HEK293 (cell line): Measurements from ENCODE around the gene TBC1D13.

ENCODE experiments used
- BCL11B ChIP-seq: fragments of 450-650 bp; formaldehyde crosslinking; IDR thresholded peaks from 2 replicates; pipeline ENCODE4 v1.5.1; 2016; ENCODE audit warnings: low read depth, missing biosample characterization, missing genetic modification characterization
- GLIS1 ChIP-seq: fragments of 450-650 bp; formaldehyde crosslinking; IDR thresholded peaks from 2 replicates; pipeline ENCODE4 v1.5.1; 2016; ENCODE audit warnings: missing biosample characterization, missing genetic modification characterization
- GLIS2 ChIP-seq: fragments of 450-650 bp; formaldehyde crosslinking; IDR thresholded peaks from 2 replicates; pipeline ENCODE4 v1.5.1; 2016; ENCODE audit warnings: missing biosample characterization, missing genetic modification characterization
- KLF1 ChIP-seq: fragments of 450-650 bp; formaldehyde crosslinking; IDR thresholded peaks from 2 replicates; pipeline ENCODE4 v1.5.1; 2016; ENCODE audit warnings: missing biosample characterization, missing genetic modification characterization
- MEIS1 ChIP-seq: sonication (generic); formaldehyde crosslinking; IDR thresholded peaks from 2 replicates; pipeline ENCODE4 v1.8.1; 2022; ENCODE audit warnings: missing genetic modification reagents, mild to moderate bottlenecking, borderline replicate concordance
- MYNN ChIP-seq: fragments of 450-650 bp; formaldehyde crosslinking; IDR thresholded peaks from 2 replicates; pipeline ENCODE4 v1.5.1; 2016; ENCODE audit warnings: missing biosample characterization, missing genetic modification characterization, borderline replicate concordance
- SP3 ChIP-seq: fragments of 450-650 bp; formaldehyde crosslinking; IDR thresholded peaks from 2 replicates; pipeline ENCODE4 v1.5.1; 2016; ENCODE audit warnings: missing biosample characterization, missing genetic modification characterization
- SP7 ChIP-seq: fragments of 450-650 bp; formaldehyde crosslinking; IDR thresholded peaks from 2 replicates; pipeline ENCODE4 v1.5.1; 2016; ENCODE audit warnings: missing biosample characterization, missing genetic modification characterization
- ZBTB10 ChIP-seq: fragments of 450-650 bp; formaldehyde crosslinking; IDR thresholded peaks from 2 replicates; pipeline ENCODE4 v1.5.1; 2016; ENCODE audit warnings: missing biosample characterization, missing genetic modification characterization
- ZBTB7A ChIP-seq: fragments of 450-650 bp; formaldehyde crosslinking; IDR thresholded peaks from 2 replicates; pipeline ENCODE4 v1.5.1; 2016; ENCODE audit warnings: low read depth, missing biosample characterization, missing genetic modification characterization
- ZFHX2 ChIP-seq: fragments of 450-650 bp; formaldehyde crosslinking; conservative IDR thresholded peaks from 2 replicates; pipeline ENCODE4 v1.5.1; 2016; ENCODE audit warnings: missing biosample characterization, missing genetic modification characterization
- ZNF133 ChIP-seq: fragments of 450-650 bp; formaldehyde crosslinking; IDR thresholded peaks from 2 replicates; pipeline ENCODE4 v1.5.1; 2016; ENCODE audit warnings: missing biosample characterization, missing genetic modification characterization
- ZNF175 ChIP-seq: fragments of 450-650 bp; formaldehyde crosslinking; IDR thresholded peaks from 2 replicates; pipeline ENCODE4 v1.5.1; 2016; ENCODE audit warnings: missing biosample characterization, missing genetic modification characterization
- ZNF19 ChIP-seq: fragments of 450-650 bp; formaldehyde crosslinking; IDR thresholded peaks from 2 replicates; pipeline ENCODE4; 2016; ENCODE audit warnings: missing biosample characterization, missing genetic modification characterization, low read depth
- ZNF23 ChIP-seq: fragments of 450-650 bp; formaldehyde crosslinking; IDR thresholded peaks from 2 replicates; pipeline ENCODE4 v1.5.1; 2016; ENCODE audit warnings: missing biosample characterization, missing genetic modification characterization, borderline replicate concordance
- ZNF311 ChIP-seq: fragments of 450-650 bp; formaldehyde crosslinking; IDR thresholded peaks from 2 replicates; pipeline ENCODE4 v1.5.1; 2017; ENCODE audit warnings: missing biosample characterization, missing genetic modification characterization, borderline replicate concordance
- ZNF350 ChIP-seq: fragments of 450-650 bp; formaldehyde crosslinking; IDR thresholded peaks from 2 replicates; pipeline ENCODE4 v1.5.0; 2017; ENCODE audit warnings: missing biosample characterization, mild to moderate bottlenecking, missing genetic modification characterization
- ZNF391 ChIP-seq: fragments of 450-650 bp; formaldehyde crosslinking; IDR thresholded peaks from 2 replicates; pipeline ENCODE4 v1.5.1; 2016; ENCODE audit warnings: low read depth, missing biosample characterization, missing genetic modification characterization, borderline replicate concordance
- ZNF416 ChIP-seq: fragments of 450-650 bp; formaldehyde crosslinking; IDR thresholded peaks from 2 replicates; pipeline ENCODE4 v1.5.1; 2016; ENCODE audit warnings: missing biosample characterization, missing genetic modification characterization
- ZNF423 ChIP-seq: fragments of 450-650 bp; formaldehyde crosslinking; IDR thresholded peaks from 2 replicates; pipeline ENCODE4 v1.5.1; 2016; ENCODE audit warnings: missing biosample characterization, missing genetic modification characterization
- ZNF433 ChIP-seq: fragments of 450-650 bp; formaldehyde crosslinking; IDR thresholded peaks from 2 replicates; pipeline ENCODE4 v1.5.1; 2016; ENCODE audit warnings: missing biosample characterization, missing genetic modification characterization, low read depth
- ZNF513 ChIP-seq: fragments of 450-650 bp; IDR thresholded peaks from 2 replicates; pipeline ENCODE4 v1.5.1; 2018; ENCODE audit warnings: missing biosample characterization, missing genetic modification characterization
- ZNF555 ChIP-seq: fragments of 450-650 bp; formaldehyde crosslinking; conservative IDR thresholded peaks from 2 replicates; pipeline ENCODE4 v1.5.1; 2017; ENCODE audit warnings: missing biosample characterization, mild to moderate bottlenecking, missing genetic modification characterization, inconsistent platforms
- ZNF621 ChIP-seq: fragments of 450-650 bp; formaldehyde crosslinking; IDR thresholded peaks from 2 replicates; pipeline ENCODE4 v1.5.1; 2017; ENCODE audit warnings: missing biosample characterization, missing genetic modification characterization
- ZNF623 ChIP-seq: fragments of 450-650 bp; formaldehyde crosslinking; IDR thresholded peaks from 2 replicates; pipeline ENCODE4 v1.5.1; 2016; ENCODE audit warnings: missing biosample characterization, missing genetic modification characterization
- ZNF645 ChIP-seq: fragments of 450-650 bp; formaldehyde crosslinking; IDR thresholded peaks from 2 replicates; pipeline ENCODE4; 2016; ENCODE audit warnings: missing biosample characterization, missing genetic modification characterization
- ZNF664 ChIP-seq: fragments of 450-650 bp; formaldehyde crosslinking; IDR thresholded peaks from 2 replicates; pipeline ENCODE4 v1.5.1; 2016; ENCODE audit warnings: missing biosample characterization, missing genetic modification characterization
- ZNF76 ChIP-seq: fragments of 450-650 bp; formaldehyde crosslinking; IDR thresholded peaks from 2 replicates; pipeline ENCODE4; 2016; ENCODE audit warnings: low read depth, missing biosample characterization, missing genetic modification characterization, borderline replicate concordance
- ZNF791 ChIP-seq: fragments of 450-650 bp; formaldehyde crosslinking; IDR thresholded peaks from 2 replicates; pipeline ENCODE4 v1.5.1; 2016; ENCODE audit warnings: missing biosample characterization, missing genetic modification characterization
- ZNF830 ChIP-seq: fragments of 450-650 bp; IDR thresholded peaks from 2 replicates; pipeline ENCODE4 v1.5.0; 2018; ENCODE audit warnings: missing biosample characterization, missing genetic modification characterization, low read depth, mild to moderate bottlenecking, moderate library complexity
- ZNF843 ChIP-seq: fragments of 450-650 bp; formaldehyde crosslinking; IDR thresholded peaks from 2 replicates; pipeline ENCODE4 v1.5.1; 2016; ENCODE audit warnings: missing biosample characterization, missing genetic modification characterization
- TF ChIP-seq, protein P1 (sequence below): fragments of 450-650 bp; formaldehyde crosslinking; IDR thresholded peaks from 2 replicates; pipeline ENCODE4 v1.5.1; 2016; ENCODE audit warnings: missing biosample characterization, missing genetic modification characterization

TBC1D13 gene

DNA sequence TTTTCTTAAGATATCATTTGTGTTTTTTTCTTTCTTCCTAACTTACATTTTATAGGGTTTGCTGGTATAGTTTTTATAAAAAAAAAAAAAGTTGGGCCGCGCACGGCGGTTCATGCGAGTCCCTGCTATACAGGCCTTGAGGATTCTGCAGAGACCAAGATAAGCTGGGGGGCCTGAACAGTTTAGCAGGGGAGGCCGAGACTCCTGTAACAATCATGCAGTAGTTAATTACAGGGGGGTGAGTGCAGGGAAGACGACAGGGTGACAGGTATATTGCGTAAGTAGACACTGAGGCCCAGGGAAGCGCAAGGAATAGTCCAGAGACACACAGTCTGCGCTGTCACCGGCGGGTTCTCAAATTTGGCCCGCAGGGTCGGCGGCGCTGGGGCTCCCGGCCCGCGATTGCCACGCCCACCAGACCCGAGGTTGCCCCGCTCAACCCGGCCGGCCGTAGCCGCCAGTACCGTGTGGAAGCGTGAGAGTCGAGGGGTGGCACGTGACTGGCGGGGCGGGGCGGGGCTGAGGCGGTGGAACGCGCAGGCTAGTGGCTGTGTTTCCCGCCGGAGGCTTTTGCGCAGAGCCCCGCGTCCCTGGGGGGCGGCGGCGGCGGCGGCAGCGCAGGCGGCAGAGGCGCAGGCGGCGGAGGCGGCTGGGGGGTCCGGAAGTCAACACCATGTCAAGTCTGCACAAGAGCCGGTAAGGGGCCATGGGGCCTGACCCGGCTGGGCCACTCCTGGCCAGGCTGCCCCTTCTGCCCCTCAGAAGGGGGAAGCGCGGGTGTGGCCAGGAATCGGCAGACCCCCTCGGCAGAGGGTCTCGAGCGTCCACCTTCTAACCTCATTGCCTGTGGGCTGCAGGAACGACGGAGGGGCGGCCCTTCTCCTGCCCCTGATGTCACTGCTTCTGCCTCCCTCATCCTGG lies at the start of gene TBC1D13 (continued):
- TF ChIP-seq ZNF76 (tag by site-specific recombination) (peak; percentile 75), ZNF791 (tag by site-specific recombination) (no peak), ZNF433 (tag by site-specific recombination) (no peak), KLF1 (tag by site-specific recombination) (peak; percentile 90), ZNF830 (no peak), MEIS1 (CRISPR knock-in tag) (no peak), GLIS2 (tag by site-specific recombination) (peak; percentile 95), BCL11B (tag by site-specific recombination) (0 out of 2 replicates have a peak, but pooled peaks have one; percentile 2), ZNF350 (tag by site-specific recombination) (no peak), ZNF416 (tag by site-specific recombination) (no peak), SP7 (tag by site-specific recombination) (peak; percentile 94), ZFHX2 (tag by site-specific recombination) (peak; percentile 96), ZNF621 (tag by site-specific recombination) (no peak), ZNF423 (tag by site-specific recombination) (no peak), ZNF623 (tag by site-specific recombination) (no peak; the same call in 1 of the 2 replicates), ZNF19 (tag by site-specific recombination) (no peak), ZNF513 (peak; percentile 55; the same call in 1 of the 2 replicates), ZNF311 (tag by site-specific recombination) (no peak), ZBTB7A (tag by site-specific recombination) (peak; percentile 74; the same call in 1 of the 2 replicates), MYNN (tag by site-specific recombination) (no peak), ZNF664 (tag by site-specific recombination) (no peak), ZNF133 (tag by site-specific recombination) (no peak), ZNF23 (tag by site-specific recombination) (no peak), ZBTB10 (tag by site-specific recombination) (peak; percentile 39), SP3 (tag by site-specific recombination) (peak; percentile 86), ZNF645 (no peak), GLIS1 (tag by site-specific recombination) (peak; percentile 97), ZNF555 (tag by site-specific recombination) (no peak), ZNF843 (peak; percentile 42; the same call in 1 of the 2 replicates), ZNF175 (tag by site-specific recombination) (no peak), ZNF391 (tag by site-specific recombination) (peak; percentile 65; the same call in 1 of the 2 replicates)
- TF ChIP-seq, protein P1, sequence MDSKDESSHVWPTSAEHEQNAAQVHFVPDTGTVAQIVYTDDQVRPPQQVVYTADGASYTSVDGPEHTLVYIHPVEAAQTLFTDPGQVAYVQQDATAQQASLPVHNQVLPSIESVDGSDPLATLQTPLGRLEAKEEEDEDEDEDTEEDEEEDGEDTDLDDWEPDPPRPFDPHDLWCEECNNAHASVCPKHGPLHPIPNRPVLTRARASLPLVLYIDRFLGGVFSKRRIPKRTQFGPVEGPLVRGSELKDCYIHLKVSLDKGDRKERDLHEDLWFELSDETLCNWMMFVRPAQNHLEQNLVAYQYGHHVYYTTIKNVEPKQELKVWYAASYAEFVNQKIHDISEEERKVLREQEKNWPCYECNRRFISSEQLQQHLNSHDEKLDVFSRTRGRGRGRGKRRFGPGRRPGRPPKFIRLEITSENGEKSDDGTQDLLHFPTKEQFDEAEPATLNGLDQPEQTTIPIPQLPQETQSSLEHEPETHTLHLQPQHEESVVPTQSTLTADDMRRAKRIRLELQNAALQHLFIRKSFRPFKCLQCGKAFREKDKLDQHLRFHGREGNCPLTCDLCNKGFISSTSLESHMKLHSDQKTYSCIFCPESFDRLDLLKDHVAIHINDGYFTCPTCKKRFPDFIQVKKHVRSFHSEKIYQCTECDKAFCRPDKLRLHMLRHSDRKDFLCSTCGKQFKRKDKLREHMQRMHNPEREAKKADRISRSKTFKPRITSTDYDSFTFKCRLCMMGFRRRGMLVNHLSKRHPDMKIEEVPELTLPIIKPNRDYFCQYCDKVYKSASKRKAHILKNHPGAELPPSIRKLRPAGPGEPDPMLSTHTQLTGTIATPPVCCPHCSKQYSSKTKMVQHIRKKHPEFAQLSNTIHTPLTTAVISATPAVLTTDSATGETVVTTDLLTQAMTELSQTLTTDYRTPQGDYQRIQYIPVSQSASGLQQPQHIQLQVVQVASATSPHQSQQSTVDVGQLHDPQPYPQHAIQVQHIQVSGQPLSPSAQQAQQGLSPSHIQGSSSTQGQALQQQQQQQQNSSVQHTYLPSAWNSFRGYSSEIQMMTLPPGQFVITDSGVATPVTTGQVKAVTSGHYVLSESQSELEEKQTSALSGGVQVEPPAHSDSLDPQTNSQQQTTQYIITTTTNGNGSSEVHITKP (tag by site-specific recombination): peak; percentile 73
